ENCODE results near the gene GAP43. TPM values are rescaled to one million over a fixed set of nuclear protein-coding genes. Genes with fewer than 3 reads are reported as not detected.

Gene GAP43
- total RNA-seq, 3 donors from 2014 or later = 0.96 to 13.6 (median 1.1) TPM

DNA sequence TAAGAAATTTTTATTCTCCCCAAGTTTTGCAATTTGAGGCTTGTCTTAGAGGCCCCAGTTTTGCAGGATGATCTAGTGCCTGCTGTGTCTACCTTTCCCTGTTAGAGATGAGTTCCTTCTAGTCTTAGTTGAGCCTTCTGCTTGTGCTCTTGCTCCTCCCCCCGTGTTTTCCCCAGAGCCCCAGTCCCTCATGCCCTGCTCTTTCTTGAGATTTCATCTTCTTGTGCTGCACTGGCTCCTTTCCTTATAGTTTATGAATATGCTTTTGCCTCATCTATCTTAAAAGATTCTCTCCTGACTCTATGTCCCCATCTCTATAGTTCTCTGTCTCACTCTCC, 4.7 kb downstream of the GAP43 start:
- H3K9me3 ChIP-seq = no peaks in the 10 kb centered on the region
- ATAC-seq (no peak), DNase-seq (no peak)
- H3K4me3 ChIP-seq = no peak overlapping the region
- no peaks in the 10 kb centered on the region for H3K4me1 ChIP-seq (ENCODE audit: low read depth)
- TF ChIP-seq, protein P1, sequence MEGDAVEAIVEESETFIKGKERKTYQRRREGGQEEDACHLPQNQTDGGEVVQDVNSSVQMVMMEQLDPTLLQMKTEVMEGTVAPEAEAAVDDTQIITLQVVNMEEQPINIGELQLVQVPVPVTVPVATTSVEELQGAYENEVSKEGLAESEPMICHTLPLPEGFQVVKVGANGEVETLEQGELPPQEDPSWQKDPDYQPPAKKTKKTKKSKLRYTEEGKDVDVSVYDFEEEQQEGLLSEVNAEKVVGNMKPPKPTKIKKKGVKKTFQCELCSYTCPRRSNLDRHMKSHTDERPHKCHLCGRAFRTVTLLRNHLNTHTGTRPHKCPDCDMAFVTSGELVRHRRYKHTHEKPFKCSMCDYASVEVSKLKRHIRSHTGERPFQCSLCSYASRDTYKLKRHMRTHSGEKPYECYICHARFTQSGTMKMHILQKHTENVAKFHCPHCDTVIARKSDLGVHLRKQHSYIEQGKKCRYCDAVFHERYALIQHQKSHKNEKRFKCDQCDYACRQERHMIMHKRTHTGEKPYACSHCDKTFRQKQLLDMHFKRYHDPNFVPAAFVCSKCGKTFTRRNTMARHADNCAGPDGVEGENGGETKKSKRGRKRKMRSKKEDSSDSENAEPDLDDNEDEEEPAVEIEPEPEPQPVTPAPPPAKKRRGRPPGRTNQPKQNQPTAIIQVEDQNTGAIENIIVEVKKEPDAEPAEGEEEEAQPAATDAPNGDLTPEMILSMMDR (IDR thresholded peaks at IDR 0.05) = no peak
- no peaks in the 10 kb centered on the region for H3K36me3 ChIP-seq (ENCODE audit: low read depth)
- intact Hi-C loops (cut with DNase I, micrococcal nuclease) = no loop called here

DNA sequence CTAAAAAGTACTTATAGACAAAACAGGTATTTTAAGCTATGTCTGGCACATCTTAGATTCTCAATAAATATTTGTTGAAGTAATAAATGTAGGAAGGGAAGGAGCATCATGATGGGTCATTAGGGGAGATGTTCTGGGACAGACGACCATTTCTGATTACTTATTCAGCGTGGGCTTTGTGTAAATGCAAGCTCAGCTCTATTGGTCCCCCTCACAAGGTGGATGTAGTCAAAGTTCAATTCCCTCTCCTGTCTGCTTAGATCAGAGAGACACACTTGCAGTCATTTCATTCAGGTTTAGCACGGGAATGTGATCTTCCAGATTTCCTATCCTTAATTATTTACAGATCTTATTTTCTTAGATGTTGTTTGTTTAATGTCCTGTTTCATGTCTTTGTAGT, 7.5 kb downstream of the GAP43 start:
- TF ChIP-seq, protein P1 (IDR thresholded peaks at IDR 0.05) = no peak
- no peaks in the 10 kb centered on the region for H3K9me3 ChIP-seq
- no peaks in the 10 kb centered on the region for H3K36me3 ChIP-seq (ENCODE audit: low read depth)
- ATAC-seq (no peak), DNase-seq (no peak)
- H3K4me3 ChIP-seq = no peak overlapping the region
- H3K4me1 ChIP-seq (ENCODE audit: low read depth) = no peaks in the 10 kb centered on the region
- intact Hi-C loops (cut with DNase I, micrococcal nuclease) = no loop called here

DNA sequence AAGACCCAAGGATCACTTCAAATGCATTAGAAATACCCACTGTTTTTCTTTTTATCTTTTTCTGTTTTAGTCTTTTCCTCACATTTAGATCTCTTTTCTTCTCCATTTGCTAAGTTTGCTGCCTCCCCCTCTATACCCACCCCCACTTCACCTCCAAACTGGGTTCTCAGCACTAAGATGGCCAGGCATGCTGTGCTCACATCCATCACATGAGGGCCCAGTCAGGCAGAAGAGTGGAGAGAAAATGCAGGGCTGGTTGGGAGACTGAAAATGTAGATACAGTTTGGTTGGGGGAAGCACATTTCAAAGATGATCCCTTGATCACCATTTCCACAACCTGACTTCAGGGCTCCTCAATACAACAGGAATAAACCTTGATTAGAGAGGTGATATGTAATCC, 8.7 kb downstream of the GAP43 start:
- ATAC-seq (no peak), DNase-seq (no peak)
- Histone ChIP-seq H3K4me3 (no peak overlapping the region), H3K4me1 (ENCODE audit: low read depth) (no peaks in the 10 kb centered on the region), H3K9me3 (no peaks in the 10 kb centered on the region), H3K36me3 (ENCODE audit: low read depth) (no peaks in the 10 kb centered on the region)
- intact Hi-C loops (cut with DNase I, micrococcal nuclease) = no loop called here
- TF ChIP-seq, protein P1 (IDR thresholded peaks at IDR 0.05) = no peak

DNA sequence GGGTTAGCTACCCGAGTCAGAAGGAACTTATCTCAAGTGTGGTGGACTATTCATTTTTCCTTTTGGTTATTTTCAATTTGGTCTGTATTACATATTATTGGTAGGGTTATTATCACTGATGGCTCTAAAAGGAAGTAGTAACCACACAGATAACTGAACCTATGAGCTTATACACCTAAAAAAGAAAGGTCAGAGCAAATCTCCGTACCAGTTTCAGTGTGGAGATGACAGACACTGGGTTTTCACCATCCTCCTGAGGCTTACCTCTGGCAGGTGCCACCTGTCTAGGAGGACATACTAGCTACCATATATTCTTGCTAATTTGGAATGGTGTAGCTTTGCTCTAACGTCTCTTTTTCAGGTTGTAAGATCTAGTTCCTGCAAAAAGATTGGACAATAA, 10.2 kb downstream of the GAP43 start:
- no peak for DNase-seq
- intact Hi-C loops (cut with DNase I, micrococcal nuclease) = no loop called here
- ATAC-seq = no peak

DNA sequence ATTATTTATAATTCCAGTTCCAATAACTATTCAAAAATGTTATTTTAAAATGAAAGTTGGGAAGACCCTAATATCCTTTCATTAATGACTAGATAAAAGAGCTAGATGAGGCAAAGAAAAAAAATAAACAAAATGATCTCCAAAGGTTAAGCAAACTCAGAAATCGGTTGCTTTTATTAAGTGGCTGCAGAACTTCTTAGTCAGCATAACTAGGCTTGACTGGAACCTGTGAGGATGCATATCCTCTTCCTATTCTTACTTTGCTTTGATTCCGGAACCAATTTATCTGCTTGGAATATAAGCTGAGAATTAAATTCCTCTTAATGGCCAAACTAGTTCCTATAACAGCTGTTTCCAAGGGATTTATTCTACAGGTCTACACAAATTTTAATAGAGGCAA, 10.7 kb downstream of the GAP43 start:
- DNase-seq (no peak), ATAC-seq (no peak)
- no peaks in the 10 kb centered on the region for H3K4me1 ChIP-seq (ENCODE audit: low read depth)
- no peaks in the 10 kb centered on the region for H3K36me3 ChIP-seq (ENCODE audit: low read depth)
- H3K4me3 ChIP-seq = no peak overlapping the region
- H3K9me3 ChIP-seq = no peaks in the 10 kb centered on the region
- intact Hi-C loops (cut with DNase I, micrococcal nuclease) = no loop called here
- TF ChIP-seq, protein P1 (IDR thresholded peaks at IDR 0.05) = no peak

More for the DNA sequence above, 10.2 kb downstream of the GAP43 start:
- no peaks in the 10 kb centered on the region for H3K36me3 ChIP-seq (ENCODE audit: low read depth)
- no peaks in the 10 kb centered on the region for H3K4me1 ChIP-seq (ENCODE audit: low read depth)
- H3K9me3 ChIP-seq = no peaks in the 10 kb centered on the region
- TF ChIP-seq, protein P1 (IDR thresholded peaks at IDR 0.05) = no peak
- no peak overlapping the region for H3K4me3 ChIP-seq

DNA sequence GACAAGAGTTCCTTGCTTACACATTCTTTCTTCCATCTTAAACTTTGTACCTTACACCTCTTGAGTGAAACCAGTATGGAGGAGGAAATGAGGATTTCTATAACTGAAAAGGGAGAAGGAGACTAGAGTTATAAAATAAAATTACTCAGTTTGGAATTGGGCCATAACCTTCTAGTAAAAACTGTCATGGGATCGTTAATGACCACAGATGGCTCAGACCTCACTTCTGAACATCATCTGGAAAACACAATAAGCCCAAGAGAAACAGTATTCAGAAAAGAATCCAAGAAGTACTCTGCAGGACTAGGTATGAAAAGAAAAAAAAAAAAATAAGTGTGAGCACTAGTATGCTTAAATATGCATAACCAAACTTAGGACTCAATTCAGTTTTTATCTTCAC, 12.1 kb downstream of the GAP43 start:
- Histone ChIP-seq H3K4me1 (ENCODE audit: low read depth) (no peaks in the 10 kb centered on the region), H3K4me3 (no peak overlapping the region), H3K9me3 (no peaks in the 10 kb centered on the region), H3K36me3 (ENCODE audit: low read depth) (no peaks in the 10 kb centered on the region)
- ATAC-seq (no peak), DNase-seq (no peak)
- intact Hi-C loops (cut with DNase I, micrococcal nuclease) = no loop called here
- TF ChIP-seq, protein P1 (IDR thresholded peaks at IDR 0.05) = no peak
